Erythroblast (primary cell): Measurements from ENCODE around the gene BCL2L2.
"Not testable (repeated sequence)": the region's sequence is repeated elsewhere in the genome, so short reads cannot be mapped to it uniquely, and the experiment has no call there.

Source experiments
- DNase-seq, 2 experiments: peaks; one replicate each; lab custom pipeline; 2025; lab: John Stamatoyannopoulos, UW
- GATA1 ChIP-seq: IDR thresholded peaks from 2 replicates; pipeline ENCODE4 v1.6.1; 2011; ENCODE audit warnings: low read depth, mild to moderate bottlenecking, control low read depth, low read length, moderate library complexity
- POLR2A ChIP-seq: IDR thresholded peaks from 2 replicates; pipeline ENCODE4 v1.6.1; 2011; ENCODE audit warnings: mild to moderate bottlenecking, low read length

Gene BCL2L2, protein sequence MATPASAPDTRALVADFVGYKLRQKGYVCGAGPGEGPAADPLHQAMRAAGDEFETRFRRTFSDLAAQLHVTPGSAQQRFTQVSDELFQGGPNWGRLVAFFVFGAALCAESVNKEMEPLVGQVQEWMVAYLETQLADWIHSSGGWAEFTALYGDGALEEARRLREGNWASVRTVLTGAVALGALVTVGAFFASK

GRCh38 chr14:23306412-23307145, at the start of gene BCL2L2:
Gene BCL2L2 (plus strand): TSS chr14:23306833. CDS start chr14:23307768, 935 bp downstream.
- peak; percentile 86 to 89 for DNase-seq
- peak; percentile 81 for TF ChIP-seq POLR2A
- TF ChIP-seq GATA1, result no peak

GRCh38 chr14:23258256-23258655, 48.4 kb upstream of the BCL2L2 start:
- DNase-seq, result no peak
- TF ChIP-seq POLR2A (no peak), GATA1 (no peak)

GRCh38 chr14:23259426-23259825, 47.2 kb upstream of the BCL2L2 start:
- TF ChIP-seq GATA1 (no peak), POLR2A (no peak)
- no peak for DNase-seq

- not testable (repeated sequence) for DNase-seq
These were observed 45.8 kb upstream of the BCL2L2 start for GRCh38 chr14:23260849-23261248.

GRCh38 chr14:23269193-23269592, 37.4 kb upstream of the BCL2L2 start:
- no peak for TF ChIP-seq GATA1
- no peak for TF ChIP-seq POLR2A
- no peak for DNase-seq

DNA sequence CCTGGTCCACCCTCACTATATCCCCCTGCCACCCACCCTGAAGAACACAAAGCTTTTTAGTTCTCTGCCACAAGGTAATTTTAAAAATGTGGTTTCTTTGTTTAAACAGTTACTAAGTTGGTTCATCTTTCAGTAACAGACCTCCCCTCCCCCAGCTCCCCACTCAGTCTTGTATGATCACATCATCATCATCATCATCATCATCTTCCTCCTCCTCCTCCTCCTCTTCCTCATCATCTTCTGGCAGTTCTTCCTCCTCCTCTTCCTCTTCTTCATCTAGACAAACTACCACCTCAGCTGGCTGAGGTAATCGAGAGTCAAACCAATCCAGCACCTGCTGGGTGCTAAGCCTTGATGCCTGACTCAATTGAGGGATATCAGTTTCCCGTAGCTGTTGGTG, 31.2 kb upstream of the BCL2L2 start:
- DNase-seq, result no peak
- TF ChIP-seq POLR2A, result no peak
- no peak for TF ChIP-seq GATA1

DNA sequence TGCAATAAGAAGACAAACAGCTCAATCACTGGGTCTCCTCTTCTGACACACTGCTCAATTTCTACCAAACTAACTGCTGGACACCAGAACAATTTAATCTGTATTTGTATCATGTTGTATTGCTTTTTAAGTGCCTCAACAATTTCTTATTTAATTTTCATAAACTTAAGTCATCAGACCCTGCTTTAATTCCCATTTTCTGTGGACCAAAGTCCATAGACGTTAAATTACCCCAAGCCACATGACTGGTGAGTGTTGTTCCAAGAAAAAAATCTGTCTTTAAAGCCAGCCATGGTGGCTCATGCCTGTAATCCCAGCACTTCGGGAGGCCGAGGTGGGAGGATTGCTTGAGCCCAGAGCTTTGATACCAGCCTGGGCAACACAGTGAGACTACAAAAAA, 29.4 kb upstream of the BCL2L2 start:
- TF ChIP-seq POLR2A, result no peak
- no peak for TF ChIP-seq GATA1
- DNase-seq, result no peak

GRCh38 chr14:23277928-23278327, 28.7 kb upstream of the BCL2L2 start:
- DNase-seq, result peak; percentile 42 to 43

DNA sequence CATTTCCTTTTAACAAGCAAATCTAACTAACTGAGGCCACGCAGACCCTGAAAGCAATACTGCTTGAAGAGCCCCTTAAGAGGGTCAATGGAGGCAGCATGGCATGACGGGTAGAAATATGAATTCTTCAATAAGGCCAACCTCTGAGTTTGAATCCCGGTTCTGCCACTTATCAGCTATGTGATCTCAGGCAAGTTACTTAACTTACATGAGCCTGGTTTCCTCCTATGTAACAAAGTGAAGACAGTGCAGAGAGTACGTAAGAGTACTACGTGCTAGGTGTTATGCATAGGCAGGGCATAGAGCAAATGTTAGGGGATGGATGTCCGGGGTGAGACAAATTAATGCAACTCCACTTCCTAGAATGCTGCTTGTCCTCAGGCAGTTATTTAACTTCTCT, 25.4 kb upstream of the BCL2L2 start:
- DNase-seq, result no peak
- no peak for TF ChIP-seq POLR2A
- TF ChIP-seq GATA1, result no peak

- DNase-seq, result peak; percentile 46 to 60
- TF ChIP-seq POLR2A, result no peak
- no peak for TF ChIP-seq GATA1
These were observed 21.7 kb upstream of the BCL2L2 start for GRCh38 chr14:23284654-23285529.

DNA sequence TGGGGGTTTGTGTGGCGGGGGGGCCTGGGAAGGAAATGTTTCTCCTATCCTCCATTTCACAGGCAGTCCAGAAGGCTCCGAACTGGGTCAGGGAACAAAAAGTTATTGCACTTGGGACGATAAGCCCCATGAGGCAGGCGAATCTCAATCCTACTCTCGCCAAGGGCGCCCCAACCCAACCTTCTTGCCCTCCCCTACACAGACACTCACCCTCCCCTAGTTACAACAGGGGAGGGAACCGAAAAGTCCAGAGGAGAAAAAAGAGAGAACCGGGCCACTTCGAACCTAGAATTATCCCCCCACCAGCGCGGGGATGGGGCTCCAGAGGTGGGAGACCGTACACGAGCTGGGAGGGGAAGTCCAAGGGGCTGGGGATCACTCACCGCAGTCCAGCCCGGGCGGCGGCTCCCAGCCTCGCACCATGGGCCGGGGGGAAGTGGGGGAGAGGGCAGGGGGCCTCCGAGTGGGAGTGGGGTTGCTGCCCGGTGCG, 21.1 kb upstream of the BCL2L2 start:
- peak; percentile 63 to 74 for DNase-seq

GRCh38 chr14:23286020-23286901, 20.4 kb upstream of the BCL2L2 start, which contains the start of gene HOMEZ:
Gene HOMEZ (minus strand): TSS chr14:23286132. CDS start chr14:23285952, 180 bp downstream.
- TF ChIP-seq POLR2A (peak; percentile 90), GATA1 (no peak)
- DNase-seq, result peak; percentile 98 to 99

More for the DNA sequence above, 21.1 kb upstream of the BCL2L2 start:
- TF ChIP-seq POLR2A (no peak), GATA1 (no peak)
